ENCODE data around the gene SIL1.

DNA sequence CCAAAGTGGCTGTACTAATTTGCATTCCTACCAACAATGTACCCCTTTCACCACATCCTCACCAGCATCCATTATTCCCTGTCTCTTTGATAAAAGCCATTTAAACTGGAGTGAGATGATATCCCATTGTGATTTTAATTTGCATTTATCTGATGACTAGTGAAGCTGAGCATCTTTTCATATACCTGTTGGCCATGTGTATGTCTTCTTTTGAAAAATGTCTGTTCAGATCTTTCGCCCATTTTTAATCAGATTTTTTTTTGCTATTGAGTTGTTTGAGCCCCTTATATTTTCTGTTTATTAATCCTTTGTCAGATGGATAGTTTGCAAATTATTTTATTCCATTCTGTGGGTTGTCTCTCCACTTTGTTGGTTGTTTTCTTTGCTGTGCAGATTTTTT lies 202.0 kb downstream of the SIL1 start:
- TF ChIP-seq, protein P1, sequence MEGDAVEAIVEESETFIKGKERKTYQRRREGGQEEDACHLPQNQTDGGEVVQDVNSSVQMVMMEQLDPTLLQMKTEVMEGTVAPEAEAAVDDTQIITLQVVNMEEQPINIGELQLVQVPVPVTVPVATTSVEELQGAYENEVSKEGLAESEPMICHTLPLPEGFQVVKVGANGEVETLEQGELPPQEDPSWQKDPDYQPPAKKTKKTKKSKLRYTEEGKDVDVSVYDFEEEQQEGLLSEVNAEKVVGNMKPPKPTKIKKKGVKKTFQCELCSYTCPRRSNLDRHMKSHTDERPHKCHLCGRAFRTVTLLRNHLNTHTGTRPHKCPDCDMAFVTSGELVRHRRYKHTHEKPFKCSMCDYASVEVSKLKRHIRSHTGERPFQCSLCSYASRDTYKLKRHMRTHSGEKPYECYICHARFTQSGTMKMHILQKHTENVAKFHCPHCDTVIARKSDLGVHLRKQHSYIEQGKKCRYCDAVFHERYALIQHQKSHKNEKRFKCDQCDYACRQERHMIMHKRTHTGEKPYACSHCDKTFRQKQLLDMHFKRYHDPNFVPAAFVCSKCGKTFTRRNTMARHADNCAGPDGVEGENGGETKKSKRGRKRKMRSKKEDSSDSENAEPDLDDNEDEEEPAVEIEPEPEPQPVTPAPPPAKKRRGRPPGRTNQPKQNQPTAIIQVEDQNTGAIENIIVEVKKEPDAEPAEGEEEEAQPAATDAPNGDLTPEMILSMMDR (IDR thresholded peaks at IDR 0.05 in 8 of 11, conservative IDR thresholded peaks at IDR 0.05 in 3 of 11): no peak
- no peak for TF ChIP-seq POLR2A (IDR thresholded peaks at IDR 0.05)

Measured in spleen (tissue), 7 donors.